HEK293 (cell line): ENCODE data around the gene RAX2.

Experiments used
- CTCF ChIA-PET: fragments of 350-600 bp; formaldehyde crosslinking; extraction: SDS; loops from one replicate; lab custom pipeline; 2021; ENCODE audit warnings: antibody characterized with exemption; lab: Yijun Ruan, JAX
- POLR2A ChIA-PET: fragments of 300-600 bp; formaldehyde crosslinking; extraction: SDS; loops from one replicate; lab custom pipeline; 2020; ENCODE audit warnings: antibody characterized with exemption, inconsistent platforms; lab: Yijun Ruan, JAX
- H3K27ac ChIP-seq: fragments of 200-500 bp; sonication (Bioruptor generic); 2 replicates; pipeline ENCODE4 v1.5.1; 2014; ENCODE audit warnings: low read depth, low read length, control low read depth, inconsistent platforms; ENCODE audit errors: extremely low read depth
- H3K36me3 ChIP-seq, 2 experiments: fragments of 200-500 bp in 1 of 2; sonication (Bioruptor generic) in 1 of 2; 1 replicate in 1 of 2; 2 replicates in 1 of 2; pipeline ENCODE4 v1.5.1; 2014 to 2017; ENCODE audit warnings: inconsistent platforms in 2 of 2, low read length in 2 of 2; ENCODE audit not compliant: control insufficient read depth in 2 of 2, insufficient read depth in 1 of 2
- H3K4me1 ChIP-seq: fragments of 200-500 bp; sonication (Bioruptor generic); 2 replicates; pipeline ENCODE4 v1.5.1; 2014; ENCODE audit warnings: mild to moderate bottlenecking, low read length, inconsistent platforms; ENCODE audit not compliant: control insufficient read depth, insufficient read depth
- H3K4me3 ChIP-seq: 2 replicates; pipeline ENCODE4 v1.5.1; 2011; ENCODE audit warnings: low read depth, mild to moderate bottlenecking, control low read depth, low read length, moderate library complexity
- H3K9me3 ChIP-seq: fragments of 200-500 bp; sonication (Bioruptor generic); 2 replicates; pipeline ENCODE4 v1.5.1; 2014; ENCODE audit warnings: low read depth, low read length, inconsistent platforms; ENCODE audit not compliant: control insufficient read depth, insufficient read depth
- SCRT1 ChIP-seq: fragments of 450-650 bp; formaldehyde crosslinking; IDR thresholded peaks from 2 replicates; pipeline ENCODE4 v1.5.1; 2016; ENCODE audit warnings: missing biosample characterization, missing genetic modification characterization, borderline replicate concordance
- SCRT2 ChIP-seq: fragments of 450-650 bp; formaldehyde crosslinking; IDR thresholded peaks from 2 replicates; pipeline ENCODE4 v1.5.1; 2016; ENCODE audit warnings: missing biosample characterization, missing genetic modification characterization
- SETDB1 ChIP-seq: IDR thresholded peaks from one replicate; pipeline ENCODE4 v1.6.1; 2017; ENCODE audit warnings: mild to moderate bottlenecking, low read length, moderate library complexity, mixed read lengths; ENCODE audit not compliant: insufficient read length
- SP2 ChIP-seq: fragments of 450-650 bp; formaldehyde crosslinking; IDR thresholded peaks from 2 replicates; pipeline ENCODE4 v1.5.1; 2016; ENCODE audit warnings: missing biosample characterization, missing genetic modification characterization
- ZFP3 ChIP-seq: fragments of 450-650 bp; formaldehyde crosslinking; IDR thresholded peaks from 2 replicates; pipeline ENCODE4 v1.5.1; 2016; ENCODE audit warnings: low read depth, missing biosample characterization, missing genetic modification characterization
- ZNF354C ChIP-seq: fragments of 450-650 bp; formaldehyde crosslinking; IDR thresholded peaks from 2 replicates; pipeline ENCODE4 v1.5.1; 2016; ENCODE audit warnings: missing biosample characterization, missing genetic modification characterization, low read depth, borderline replicate concordance
- ZNF624 ChIP-seq: fragments of 450-650 bp; formaldehyde crosslinking; IDR thresholded peaks from 2 replicates; pipeline ENCODE4 v1.5.1; 2017; ENCODE audit warnings: missing biosample characterization, missing genetic modification characterization
- ZNF768 ChIP-seq: fragments of 450-650 bp; formaldehyde crosslinking; IDR thresholded peaks from 2 replicates; pipeline ENCODE4 v1.5.1; 2018; ENCODE audit warnings: missing biosample characterization, mild to moderate bottlenecking, missing genetic modification characterization
- ZNF785 ChIP-seq: fragments of 450-650 bp; formaldehyde crosslinking; IDR thresholded peaks from 2 replicates; pipeline ENCODE4 v1.5.1; 2016; ENCODE audit warnings: missing biosample characterization, missing genetic modification characterization
- TF ChIP-seq, protein P1 (sequence below): fragments of 450-650 bp; formaldehyde crosslinking; IDR thresholded peaks from 2 replicates; pipeline ENCODE4 v1.5.1; 2016; ENCODE audit warnings: missing biosample characterization, missing genetic modification characterization
- TF ChIP-seq, protein P2 (sequence below): fragments of 450-650 bp; formaldehyde crosslinking; IDR thresholded peaks from 2 replicates; pipeline ENCODE4 v1.5.1; 2016; ENCODE audit warnings: missing biosample characterization, missing genetic modification characterization, borderline replicate concordance

The RAX2 gene

GRCh38 chr19:3725121-3725520 is 46.9 kb downstream of the RAX2 start:
- POLR2A ChIA-PET, result no interaction called here
- Histone ChIP-seq H3K4me3 (no peak overlapping the region), H3K36me3 (no peaks in the 10 kb centered on the region), H3K4me1 (no peaks in the 10 kb centered on the region), H3K27ac (no peak overlapping the region), H3K9me3 (no peaks in the 10 kb centered on the region)
- CTCF ChIA-PET, result interaction anchor here (0.6 kb wide), 3 partner anchors 37 to 180 kb away, joined by 3 read pairs; partner anchors contain the start of gene MRPL54
- TF ChIP-seq ZNF768 (0 out of 2 replicates have a peak, but pooled peaks have one; percentile 41), ZNF354C (tag by site-specific recombination) (no peak)

DNA sequence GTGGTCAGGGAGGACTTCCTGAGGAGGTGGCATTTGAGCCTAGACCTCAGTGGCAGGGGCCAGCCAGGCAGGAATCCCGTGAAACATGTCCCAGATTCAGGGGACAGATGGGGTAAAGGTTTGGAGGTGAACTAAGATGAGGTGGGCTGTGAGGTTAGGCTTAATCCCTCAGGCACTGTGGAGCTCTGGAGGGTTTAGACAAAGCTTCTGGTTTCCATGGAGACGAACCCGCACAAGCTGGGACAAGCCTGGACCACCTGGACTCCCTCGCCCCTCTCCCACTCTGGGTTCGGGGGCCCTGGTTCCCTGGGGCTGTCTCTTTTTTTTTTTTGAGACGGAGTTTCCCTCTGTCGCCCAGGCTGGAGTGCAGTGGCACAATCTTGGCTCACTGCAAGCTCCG is 48.1 kb downstream of the RAX2 start:
- Histone ChIP-seq H3K9me3 (no peaks in the 10 kb centered on the region), H3K4me1 (no peaks in the 10 kb centered on the region), H3K27ac (no peak overlapping the region), H3K4me3 (no peak overlapping the region), H3K36me3 (no peaks in the 10 kb centered on the region)
- ChIA-PET POLR2A (interaction anchor here (1.4 kb wide), 1 partner anchor 39 kb away, joined by 4 read pairs; the partner anchor contains the start of gene MRPL54), CTCF (interaction anchor here (1.2 kb wide), 1 partner anchor 11 kb away, joined by 3 read pairs; no protein-coding TSS in a partner anchor)
- TF ChIP-seq, protein P1, sequence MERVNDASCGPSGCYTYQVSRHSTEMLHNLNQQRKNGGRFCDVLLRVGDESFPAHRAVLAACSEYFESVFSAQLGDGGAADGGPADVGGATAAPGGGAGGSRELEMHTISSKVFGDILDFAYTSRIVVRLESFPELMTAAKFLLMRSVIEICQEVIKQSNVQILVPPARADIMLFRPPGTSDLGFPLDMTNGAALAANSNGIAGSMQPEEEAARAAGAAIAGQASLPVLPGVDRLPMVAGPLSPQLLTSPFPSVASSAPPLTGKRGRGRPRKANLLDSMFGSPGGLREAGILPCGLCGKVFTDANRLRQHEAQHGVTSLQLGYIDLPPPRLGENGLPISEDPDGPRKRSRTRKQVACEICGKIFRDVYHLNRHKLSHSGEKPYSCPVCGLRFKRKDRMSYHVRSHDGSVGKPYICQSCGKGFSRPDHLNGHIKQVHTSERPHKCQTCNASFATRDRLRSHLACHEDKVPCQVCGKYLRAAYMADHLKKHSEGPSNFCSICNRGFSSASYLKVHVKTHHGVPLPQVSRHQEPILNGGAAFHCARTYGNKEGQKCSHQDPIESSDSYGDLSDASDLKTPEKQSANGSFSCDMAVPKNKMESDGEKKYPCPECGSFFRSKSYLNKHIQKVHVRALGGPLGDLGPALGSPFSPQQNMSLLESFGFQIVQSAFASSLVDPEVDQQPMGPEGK (tag by site-specific recombination), result peak; percentile 35
- TF ChIP-seq ZNF624 (tag by site-specific recombination), result no peak
- TF ChIP-seq, protein P2, sequence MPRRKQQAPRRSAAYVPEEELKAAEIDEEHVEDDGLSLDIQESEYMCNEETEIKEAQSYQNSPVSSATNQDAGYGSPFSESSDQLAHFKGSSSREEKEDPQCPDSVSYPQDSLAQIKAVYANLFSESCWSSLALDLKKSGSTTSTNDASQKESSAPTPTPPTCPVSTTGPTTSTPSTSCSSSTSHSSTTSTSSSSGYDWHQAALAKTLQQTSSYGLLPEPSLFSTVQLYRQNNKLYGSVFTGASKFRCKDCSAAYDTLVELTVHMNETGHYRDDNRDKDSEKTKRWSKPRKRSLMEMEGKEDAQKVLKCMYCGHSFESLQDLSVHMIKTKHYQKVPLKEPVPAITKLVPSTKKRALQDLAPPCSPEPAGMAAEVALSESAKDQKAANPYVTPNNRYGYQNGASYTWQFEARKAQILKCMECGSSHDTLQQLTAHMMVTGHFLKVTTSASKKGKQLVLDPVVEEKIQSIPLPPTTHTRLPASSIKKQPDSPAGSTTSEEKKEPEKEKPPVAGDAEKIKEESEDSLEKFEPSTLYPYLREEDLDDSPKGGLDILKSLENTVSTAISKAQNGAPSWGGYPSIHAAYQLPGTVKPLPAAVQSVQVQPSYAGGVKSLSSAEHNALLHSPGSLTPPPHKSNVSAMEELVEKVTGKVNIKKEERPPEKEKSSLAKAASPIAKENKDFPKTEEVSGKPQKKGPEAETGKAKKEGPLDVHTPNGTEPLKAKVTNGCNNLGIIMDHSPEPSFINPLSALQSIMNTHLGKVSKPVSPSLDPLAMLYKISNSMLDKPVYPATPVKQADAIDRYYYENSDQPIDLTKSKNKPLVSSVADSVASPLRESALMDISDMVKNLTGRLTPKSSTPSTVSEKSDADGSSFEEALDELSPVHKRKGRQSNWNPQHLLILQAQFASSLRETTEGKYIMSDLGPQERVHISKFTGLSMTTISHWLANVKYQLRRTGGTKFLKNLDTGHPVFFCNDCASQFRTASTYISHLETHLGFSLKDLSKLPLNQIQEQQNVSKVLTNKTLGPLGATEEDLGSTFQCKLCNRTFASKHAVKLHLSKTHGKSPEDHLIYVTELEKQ (tag by site-specific recombination), result no peak

GRCh38 chr19:3723110-3723488 is 48.9 kb downstream of the RAX2 start:
- Histone ChIP-seq H3K4me1 (no peaks in the 10 kb centered on the region), H3K36me3 (no peaks in the 10 kb centered on the region), H3K9me3 (no peaks in the 10 kb centered on the region), H3K27ac (no peak overlapping the region), H3K4me3 (no peak overlapping the region)
- ChIA-PET CTCF (interaction anchor here (1.2 kb wide), 1 partner anchor 10 kb away, joined by 3 read pairs; no protein-coding TSS in a partner anchor), POLR2A (interaction anchor here (0.6 to 1.4 kb wide), 2 partner anchors 40 to 265 kb away, joined by 3 to 4 read pairs; partner anchors contain the start of gene MRPL54)
- TF ChIP-seq ZFP3 (peak; percentile 97), SCRT2 (peak; percentile 18; the same call in 1 of the 2 replicates), SETDB1 (no peak)

- no peaks in the 10 kb centered on the region for H3K4me1 ChIP-seq
- H3K27ac ChIP-seq, result no peak overlapping the region
- POLR2A ChIA-PET, result no interaction called here
- TF ChIP-seq SP2, result peak; percentile 22
- no peak for TF ChIP-seq ZNF785 (tag by site-specific recombination)
- TF ChIP-seq SCRT1 (tag by site-specific recombination), result peak; percentile 70; the same call in 1 of the 2 replicates
- peak; percentile 93 for TF ChIP-seq SCRT2
- CTCF ChIA-PET, result no interaction called here
- H3K9me3 ChIP-seq, result no peaks in the 10 kb centered on the region
- H3K36me3 ChIP-seq, result no peaks in the 10 kb centered on the region
- H3K4me3 ChIP-seq, result no peak overlapping the region
Observed at GRCh38 chr19:3722443-3723109, 49.5 kb downstream of the RAX2 start.
